Mesothelial cell of epicardium (in vitro differentiated cells): ENCODE measurements around the gene CLEC2A. TPM values are rescaled to one million over a fixed set of nuclear protein-coding genes. Genes with fewer than 3 reads are reported as not detected.
"Not testable (repeated sequence)": the region's sequence is repeated elsewhere in the genome, so short reads cannot be mapped to it uniquely, and the experiment has no call there.

ENCODE experiments used
- DNase-seq, 2 experiments: peaks; one replicate each; pipeline ENCODE4 v3.0.0; 2021; ENCODE audit warnings: low spot score in 2 of 2; ENCODE audit not compliant: unreplicated experiment in 2 of 2
- H3K27ac Mint-ChIP-seq: 2 replicates; pipeline ENCODE4 v1.8.0; 2021; ENCODE audit warnings: mixed read lengths
- H3K27me3 Mint-ChIP-seq: 2 replicates; pipeline ENCODE4 v1.8.0; 2021; ENCODE audit warnings: low read depth, mixed read lengths
- H3K36me3 Mint-ChIP-seq: 2 replicates; pipeline ENCODE4 v1.8.0; 2021; ENCODE audit warnings: mixed read lengths
- H3K4me1 Mint-ChIP-seq: 2 replicates; pipeline ENCODE4 v1.8.0; 2021; ENCODE audit warnings: mixed read lengths
- H3K4me3 Mint-ChIP-seq: 2 replicates; pipeline ENCODE4 v1.8.0; 2021; ENCODE audit warnings: mild to moderate bottlenecking, moderate library complexity, mixed read lengths
- H3K9me3 Mint-ChIP-seq: 2 replicates; pipeline ENCODE4 v1.8.0; 2021; ENCODE audit warnings: mixed read lengths
- CTCF ChIP-seq: fragments of 200-600 bp; sonication (generic); IDR thresholded peaks from one replicate; pipeline ENCODE4 v1.5.0; 2021; ENCODE audit warnings: antibody characterized with exemption; ENCODE audit not compliant: unreplicated experiment
- total RNA-seq: library from RNA; stranded (reverse); gene quantifications from 3 replicates; pipeline ENCODE4 v1.2.1, GENCODE V29; 2021

CLEC2A gene
- 0.29 TPM in 1 of 3 replicates, not detected in the others for total RNA-seq

GRCh38 chr12:9932270-9932669 lies at the start of gene CLEC2A:
TSS of gene CLEC2A (minus strand) at chr12:9932370. CDS start at chr12:9932329, 41 bp downstream.
- DNase-seq: no peak
- Mint-ChIP-seq H3K9me3 (no peaks in the 10 kb centered on the region), H3K27ac (peak within 1 kb of the TSS; percentile 68), H3K4me3 (no peak within 1 kb of the TSS), H3K36me3 (no peaks in the 10 kb centered on the region), H3K27me3 (no peaks in the 10 kb centered on the region), H3K4me1 (peaks cover 17% of the 10 kb centered on the region)
- TF ChIP-seq CTCF: no peak

GRCh38 chr12:9980126-9980525 lies 48.0 kb upstream of the CLEC2A start:
- DNase-seq: no peak
- Mint-ChIP-seq H3K9me3 (peaks cover 16% of the 10 kb centered on the region), H3K4me1 (no peaks in the 10 kb centered on the region), H3K4me3 (no peak overlapping the region), H3K27ac (no peak overlapping the region), H3K27me3 (no peaks in the 10 kb centered on the region), H3K36me3 (peaks cover 5% of the 10 kb centered on the region)
- TF ChIP-seq CTCF: no peak

GRCh38 chr12:9977916-9978315 lies 45.7 kb upstream of the CLEC2A start:
- Mint-ChIP-seq H3K27me3 (no peaks in the 10 kb centered on the region), H3K36me3 (peaks cover 5% of the 10 kb centered on the region), H3K4me1 (no peaks in the 10 kb centered on the region), H3K9me3 (peaks cover 19% of the 10 kb centered on the region), H3K4me3 (no peak overlapping the region), H3K27ac (no peak overlapping the region)
- TF ChIP-seq CTCF: no peak
- no peak for DNase-seq

GRCh38 chr12:9976626-9977025 lies 44.5 kb upstream of the CLEC2A start:
- not testable (repeated sequence) for H3K4me1 Mint-ChIP-seq, H3K27ac Mint-ChIP-seq, H3K27me3 Mint-ChIP-seq, H3K4me3 Mint-ChIP-seq, DNase-seq, H3K36me3 Mint-ChIP-seq
- H3K9me3 Mint-ChIP-seq: peaks cover 19% of the 10 kb centered on the region

DNA sequence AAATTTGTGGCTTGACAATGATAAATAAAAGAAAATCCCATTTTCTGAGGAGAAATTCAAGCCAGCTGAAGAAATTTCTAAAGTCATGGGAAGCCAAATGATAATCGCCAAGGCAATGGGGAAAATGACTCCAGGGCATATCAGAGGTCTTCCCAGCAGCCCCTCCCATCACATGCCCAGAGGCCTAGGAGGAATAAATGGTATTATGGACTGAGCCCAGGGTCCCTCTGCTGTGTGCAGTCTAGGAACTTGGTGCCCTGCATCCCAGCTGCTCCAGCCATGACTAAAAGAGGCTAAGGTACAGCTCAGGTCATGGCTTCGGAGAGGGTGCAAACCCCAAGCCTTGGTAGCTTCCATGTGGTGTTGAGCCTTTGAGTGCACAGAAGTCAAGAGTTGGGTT lies 43.4 kb upstream of the CLEC2A start:
- Mint-ChIP-seq H3K4me1 (no peaks in the 10 kb centered on the region), H3K36me3 (peaks cover 5% of the 10 kb centered on the region), H3K9me3 (peaks cover 19% of the 10 kb centered on the region), H3K27me3 (no peaks in the 10 kb centered on the region), H3K27ac (no peak overlapping the region), H3K4me3 (no peak overlapping the region)
- TF ChIP-seq CTCF: no peak
- DNase-seq: no peak

DNA sequence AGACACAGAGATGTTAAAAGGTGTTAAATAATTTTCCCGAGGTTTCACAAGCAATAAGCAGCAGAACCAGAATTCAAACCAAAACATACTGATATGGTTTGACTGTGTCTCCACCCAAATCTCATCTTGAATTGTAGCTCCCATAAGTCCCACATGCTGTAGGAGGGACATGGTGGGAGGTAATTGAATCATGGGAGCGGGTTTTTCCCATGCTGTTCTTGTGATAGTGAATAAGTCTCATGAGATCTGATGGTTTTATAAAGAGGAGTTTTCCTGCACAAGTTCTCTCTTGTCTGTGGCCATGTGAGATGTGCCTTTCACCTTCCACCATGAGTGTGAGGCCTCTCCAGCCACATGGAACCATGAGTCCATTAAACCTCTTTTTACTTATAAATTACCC lies 42.6 kb upstream of the CLEC2A start:
- H3K9me3 Mint-ChIP-seq: peaks cover 19% of the 10 kb centered on the region
- not testable (repeated sequence) for H3K27ac Mint-ChIP-seq, H3K4me1 Mint-ChIP-seq, H3K36me3 Mint-ChIP-seq, H3K27me3 Mint-ChIP-seq, H3K4me3 Mint-ChIP-seq, DNase-seq

DNA sequence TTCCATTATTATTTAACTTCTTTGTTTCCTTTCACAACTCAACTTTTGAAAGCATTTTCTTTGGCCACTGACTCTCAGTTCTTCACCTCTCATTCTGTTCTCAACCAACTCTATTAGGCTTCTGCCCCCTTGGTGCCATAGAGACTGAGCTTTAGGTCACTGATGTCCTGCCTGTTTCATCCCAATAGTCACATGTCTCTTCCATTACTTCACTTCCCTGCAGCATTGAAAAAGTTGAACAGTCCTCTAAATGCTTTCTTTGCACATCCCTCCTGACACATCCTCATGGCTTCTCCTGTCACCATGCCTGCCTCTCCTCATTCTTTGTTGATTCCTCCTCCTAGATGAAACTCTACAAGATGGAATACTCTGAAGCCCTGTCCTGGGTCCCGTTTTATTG lies 41.8 kb upstream of the CLEC2A start:
- Mint-ChIP-seq H3K36me3 (peaks cover 5% of the 10 kb centered on the region), H3K27ac (no peak overlapping the region), H3K4me3 (no peak overlapping the region), H3K4me1 (no peaks in the 10 kb centered on the region), H3K9me3 (peaks cover 19% of the 10 kb centered on the region), H3K27me3 (no peaks in the 10 kb centered on the region)
- no peak for DNase-seq
- no peak for TF ChIP-seq CTCF
